ENCODE results near the gene SS18L1.

DNA sequence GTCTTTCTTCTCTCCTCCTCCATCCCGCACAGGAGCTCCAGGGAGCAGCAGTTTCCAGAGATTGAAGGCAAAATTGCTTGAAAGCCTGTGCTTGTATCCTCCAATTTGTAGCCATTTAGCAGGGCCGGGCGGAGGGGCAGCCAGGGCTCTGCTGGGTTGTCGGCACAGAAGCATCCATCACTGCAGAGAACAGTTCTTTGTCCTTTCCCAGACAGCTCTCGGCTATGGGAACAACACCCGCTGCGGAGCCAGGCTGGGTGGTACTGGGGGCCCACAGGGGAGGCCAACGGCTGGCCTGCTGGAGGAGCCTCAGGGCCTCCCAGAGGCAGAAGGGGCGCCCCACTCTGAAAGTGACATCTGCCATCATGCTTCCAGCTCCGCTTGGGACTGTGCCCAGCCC is 68.7 kb downstream of the SS18L1 start:
- TF ChIP-seq TAF1 (IDR thresholded peaks at IDR 0.05; ENCODE audit: low read depth, low read length), result no peak
- TF ChIP-seq POLR2A (IDR thresholded peaks at IDR 0.05; ENCODE audit: low read depth, low read length), result no peak
